HepG2 (cell line): Measurements from ENCODE around the gene SKP1. TPM values are rescaled to one million over a fixed set of nuclear protein-coding genes. Genes with fewer than 3 reads are reported as not detected.

Source experiments
- AKNA ChIP-seq: sonication (generic); formaldehyde crosslinking; IDR thresholded peaks from 2 replicates; pipeline ENCODE4 v1.4.0; 2020; ENCODE audit warnings: missing genetic modification reagents, borderline replicate concordance
- ASH2L ChIP-seq: fragments of 300-600, 200-600 bp; sonication (generic); IDR thresholded peaks from 2 replicates; pipeline ENCODE4 v1.7.0; 2017; ENCODE audit warnings: low read depth, mild to moderate bottlenecking, moderate library complexity, mixed read lengths, low read length; ENCODE audit not compliant: insufficient read length
- NFIC ChIP-seq: IDR thresholded peaks from 2 replicates; pipeline ENCODE4 v1.6.1; 2012; ENCODE audit warnings: mild to moderate bottlenecking, low read length, inconsistent platforms
- SAFB2 ChIP-seq: sonication (generic); formaldehyde crosslinking; IDR thresholded peaks from 2 replicates; pipeline ENCODE4 v1.5.1; 2020; ENCODE audit warnings: missing genetic modification reagents, low read depth, mild to moderate bottlenecking, borderline replicate concordance
- SIN3B ChIP-seq: fragments of 150-350 bp; IDR thresholded peaks from 2 replicates; pipeline ENCODE4 v1.6.1; 2014; ENCODE audit warnings: low read length
- SKI ChIP-seq: fragments of 450-650 bp; IDR thresholded peaks from one replicate; pipeline ENCODE4 v1.6.1; 2018; ENCODE audit warnings: mild to moderate bottlenecking; ENCODE audit not compliant: partially characterized antibody
- SMC3 ChIP-seq: IDR thresholded peaks from 2 replicates; pipeline ENCODE4 v1.6.1; 2011; ENCODE audit warnings: low read length, improper control_type of control experiment
- ZNF292 ChIP-seq: sonication (generic); formaldehyde crosslinking; IDR thresholded peaks from 2 replicates; pipeline ENCODE4 v1.8.1; 2022; ENCODE audit warnings: mild to moderate bottlenecking, low read depth, missing genetic modification reagents, borderline replicate concordance
- ZNF337 ChIP-seq: sonication (generic); formaldehyde crosslinking; IDR thresholded peaks from 2 replicates; pipeline ENCODE4 v1.5.1; 2020; ENCODE audit warnings: missing genetic modification reagents, low read depth, mild to moderate bottlenecking, borderline replicate concordance
- polyA plus RNA-seq, 8 experiments: library from polyadenylated mRNA; depleted of rRNA in 3 of 8; stranded (reverse) in 7 of 8; unstranded in 1 of 8; fragments of >200 nt; fragmentation: Illumina TruSeq in 4 of 8; extraction: Trizol in 4 of 8; gene quantifications; 2 replicates each; pipeline versions ENCODE4 v1.2.1 to v1.2.3, GENCODE V29; 2011 to 2016; ENCODE audit warnings: low read depth in 4 of 8, missing spikeins in 1 of 8, mixed read lengths in 1 of 8; ENCODE audit not compliant: insufficient read depth in 1 of 8
- total RNA-seq, 5 experiments: library from RNA; depleted of rRNA; stranded (reverse); fragments of >200 nt; fragmentation: Illumina TruSeq; extraction: Trizol; gene quantifications; 2 replicates each; pipeline ENCODE4 v1.2.3, GENCODE V29; 2016; ENCODE audit warnings: low read depth in 1 of 5
- TF ChIP-seq, protein P1 (sequence below): IDR thresholded peaks from 2 replicates; pipeline ENCODE4 v1.4.0; 2020; ENCODE audit warnings: mild to moderate bottlenecking, missing genetic modification reagents
- TF ChIP-seq, protein P2 (sequence below): sonication (generic); formaldehyde crosslinking; IDR thresholded peaks from 2 replicates; pipeline ENCODE4 v1.5.0; 2020; ENCODE audit warnings: mild to moderate bottlenecking, missing genetic modification reagents, borderline replicate concordance

Gene SKP1
- total and polyA plus RNA-seq, 2 of the 13 experiments (the other 11 are each of a cell fraction or from before 2014, with no cell fraction given): 134 to 340 TPM

DNA sequence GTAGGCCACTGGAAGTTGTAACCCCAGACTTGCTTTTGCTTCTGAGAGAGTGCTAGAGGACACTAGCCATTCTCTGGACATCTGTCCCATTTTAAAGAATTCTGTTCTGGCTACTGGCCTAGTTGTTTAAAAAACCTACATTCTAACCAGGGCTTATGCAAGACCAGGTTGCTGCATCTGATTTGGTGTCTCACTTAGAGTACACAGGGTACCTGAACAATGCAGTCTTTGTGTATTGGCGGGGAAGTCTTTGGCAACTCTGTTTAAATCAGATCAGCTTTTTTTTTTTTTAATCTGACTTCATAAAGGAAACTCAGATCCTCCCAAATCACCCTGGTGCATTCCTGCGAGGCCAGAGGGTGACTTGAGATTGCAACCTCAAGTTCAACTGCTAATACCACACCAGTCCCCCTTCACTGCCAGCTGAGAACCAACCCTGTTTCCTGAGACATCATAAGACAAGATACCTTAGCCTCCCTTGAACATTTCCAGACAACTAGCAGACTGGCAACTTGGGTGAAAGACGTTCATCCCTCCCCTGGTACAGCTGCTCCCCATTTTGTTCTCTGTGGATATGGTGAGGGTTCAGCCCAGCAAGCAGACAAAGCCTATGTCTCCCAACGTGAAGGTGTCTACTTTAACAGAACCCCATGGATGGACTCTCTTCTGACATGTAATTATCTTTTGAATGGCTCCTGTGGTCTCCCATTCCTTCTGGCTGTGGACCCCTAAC lies 27.0 kb downstream of the SKP1 start (continued):
- TF ChIP-seq, protein P1, sequence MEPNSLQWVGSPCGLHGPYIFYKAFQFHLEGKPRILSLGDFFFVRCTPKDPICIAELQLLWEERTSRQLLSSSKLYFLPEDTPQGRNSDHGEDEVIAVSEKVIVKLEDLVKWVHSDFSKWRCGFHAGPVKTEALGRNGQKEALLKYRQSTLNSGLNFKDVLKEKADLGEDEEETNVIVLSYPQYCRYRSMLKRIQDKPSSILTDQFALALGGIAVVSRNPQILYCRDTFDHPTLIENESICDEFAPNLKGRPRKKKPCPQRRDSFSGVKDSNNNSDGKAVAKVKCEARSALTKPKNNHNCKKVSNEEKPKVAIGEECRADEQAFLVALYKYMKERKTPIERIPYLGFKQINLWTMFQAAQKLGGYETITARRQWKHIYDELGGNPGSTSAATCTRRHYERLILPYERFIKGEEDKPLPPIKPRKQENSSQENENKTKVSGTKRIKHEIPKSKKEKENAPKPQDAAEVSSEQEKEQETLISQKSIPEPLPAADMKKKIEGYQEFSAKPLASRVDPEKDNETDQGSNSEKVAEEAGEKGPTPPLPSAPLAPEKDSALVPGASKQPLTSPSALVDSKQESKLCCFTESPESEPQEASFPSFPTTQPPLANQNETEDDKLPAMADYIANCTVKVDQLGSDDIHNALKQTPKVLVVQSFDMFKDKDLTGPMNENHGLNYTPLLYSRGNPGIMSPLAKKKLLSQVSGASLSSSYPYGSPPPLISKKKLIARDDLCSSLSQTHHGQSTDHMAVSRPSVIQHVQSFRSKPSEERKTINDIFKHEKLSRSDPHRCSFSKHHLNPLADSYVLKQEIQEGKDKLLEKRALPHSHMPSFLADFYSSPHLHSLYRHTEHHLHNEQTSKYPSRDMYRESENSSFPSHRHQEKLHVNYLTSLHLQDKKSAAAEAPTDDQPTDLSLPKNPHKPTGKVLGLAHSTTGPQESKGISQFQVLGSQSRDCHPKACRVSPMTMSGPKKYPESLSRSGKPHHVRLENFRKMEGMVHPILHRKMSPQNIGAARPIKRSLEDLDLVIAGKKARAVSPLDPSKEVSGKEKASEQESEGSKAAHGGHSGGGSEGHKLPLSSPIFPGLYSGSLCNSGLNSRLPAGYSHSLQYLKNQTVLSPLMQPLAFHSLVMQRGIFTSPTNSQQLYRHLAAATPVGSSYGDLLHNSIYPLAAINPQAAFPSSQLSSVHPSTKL (CRISPR knock-in tag): peak; percentile 53; the same call in 1 of the 2 replicates
- no peak for TF ChIP-seq SIN3B
- TF ChIP-seq NFIC: no peak
- 0 out of 2 replicates have a peak, but pooled peaks have one; percentile 51 for TF ChIP-seq ZNF337 (CRISPR knock-in tag)
- no peak for TF ChIP-seq ZNF292 (CRISPR knock-in tag)
- peak; percentile 27 for TF ChIP-seq ASH2L
- TF ChIP-seq, protein P2, sequence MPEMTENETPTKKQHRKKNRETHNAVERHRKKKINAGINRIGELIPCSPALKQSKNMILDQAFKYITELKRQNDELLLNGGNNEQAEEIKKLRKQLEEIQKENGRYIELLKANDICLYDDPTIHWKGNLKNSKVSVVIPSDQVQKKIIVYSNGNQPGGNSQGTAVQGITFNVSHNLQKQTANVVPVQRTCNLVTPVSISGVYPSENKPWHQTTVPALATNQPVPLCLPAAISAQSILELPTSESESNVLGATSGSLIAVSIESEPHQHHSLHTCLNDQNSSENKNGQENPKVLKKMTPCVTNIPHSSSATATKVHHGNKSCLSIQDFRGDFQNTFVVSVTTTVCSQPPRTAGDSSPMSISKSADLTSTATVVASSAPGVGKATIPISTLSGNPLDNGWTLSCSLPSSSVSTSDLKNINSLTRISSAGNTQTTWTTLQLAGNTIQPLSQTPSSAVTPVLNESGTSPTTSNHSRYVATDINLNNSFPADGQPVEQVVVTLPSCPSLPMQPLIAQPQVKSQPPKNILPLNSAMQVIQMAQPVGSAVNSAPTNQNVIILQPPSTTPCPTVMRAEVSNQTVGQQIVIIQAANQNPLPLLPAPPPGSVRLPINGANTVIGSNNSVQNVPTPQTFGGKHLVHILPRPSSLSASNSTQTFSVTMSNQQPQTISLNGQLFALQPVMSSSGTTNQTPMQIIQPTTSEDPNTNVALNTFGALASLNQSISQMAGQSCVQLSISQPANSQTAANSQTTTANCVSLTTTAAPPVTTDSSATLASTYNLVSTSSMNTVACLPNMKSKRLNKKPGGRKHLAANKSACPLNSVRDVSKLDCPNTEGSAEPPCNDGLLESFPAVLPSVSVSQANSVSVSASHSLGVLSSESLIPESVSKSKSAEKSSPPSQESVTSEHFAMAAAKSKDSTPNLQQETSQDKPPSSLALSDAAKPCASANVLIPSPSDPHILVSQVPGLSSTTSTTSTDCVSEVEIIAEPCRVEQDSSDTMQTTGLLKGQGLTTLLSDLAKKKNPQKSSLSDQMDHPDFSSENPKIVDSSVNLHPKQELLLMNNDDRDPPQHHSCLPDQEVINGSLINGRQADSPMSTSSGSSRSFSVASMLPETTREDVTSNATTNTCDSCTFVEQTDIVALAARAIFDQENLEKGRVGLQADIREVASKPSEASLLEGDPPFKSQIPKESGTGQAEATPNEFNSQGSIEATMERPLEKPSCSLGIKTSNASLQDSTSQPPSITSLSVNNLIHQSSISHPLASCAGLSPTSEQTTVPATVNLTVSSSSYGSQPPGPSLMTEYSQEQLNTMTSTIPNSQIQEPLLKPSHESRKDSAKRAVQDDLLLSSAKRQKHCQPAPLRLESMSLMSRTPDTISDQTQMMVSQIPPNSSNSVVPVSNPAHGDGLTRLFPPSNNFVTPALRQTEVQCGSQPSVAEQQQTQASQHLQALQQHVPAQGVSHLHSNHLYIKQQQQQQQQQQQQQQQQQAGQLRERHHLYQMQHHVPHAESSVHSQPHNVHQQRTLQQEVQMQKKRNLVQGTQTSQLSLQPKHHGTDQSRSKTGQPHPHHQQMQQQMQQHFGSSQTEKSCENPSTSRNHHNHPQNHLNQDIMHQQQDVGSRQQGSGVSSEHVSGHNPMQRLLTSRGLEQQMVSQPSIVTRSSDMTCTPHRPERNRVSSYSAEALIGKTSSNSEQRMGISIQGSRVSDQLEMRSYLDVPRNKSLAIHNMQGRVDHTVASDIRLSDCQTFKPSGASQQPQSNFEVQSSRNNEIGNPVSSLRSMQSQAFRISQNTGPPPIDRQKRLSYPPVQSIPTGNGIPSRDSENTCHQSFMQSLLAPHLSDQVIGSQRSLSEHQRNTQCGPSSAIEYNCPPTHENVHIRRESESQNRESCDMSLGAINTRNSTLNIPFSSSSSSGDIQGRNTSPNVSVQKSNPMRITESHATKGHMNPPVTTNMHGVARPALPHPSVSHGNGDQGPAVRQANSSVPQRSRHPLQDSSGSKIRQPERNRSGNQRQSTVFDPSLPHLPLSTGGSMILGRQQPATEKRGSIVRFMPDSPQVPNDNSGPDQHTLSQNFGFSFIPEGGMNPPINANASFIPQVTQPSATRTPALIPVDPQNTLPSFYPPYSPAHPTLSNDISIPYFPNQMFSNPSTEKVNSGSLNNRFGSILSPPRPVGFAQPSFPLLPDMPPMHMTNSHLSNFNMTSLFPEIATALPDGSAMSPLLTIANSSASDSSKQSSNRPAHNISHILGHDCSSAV (CRISPR knock-in tag): no peak
- no peak for TF ChIP-seq AKNA
- peak; percentile 17 for TF ChIP-seq SKI
- no peak for TF ChIP-seq SMC3
- TF ChIP-seq SAFB2 (CRISPR knock-in tag): no peak
